CD14-positive monocyte (primary cell): ENCODE data around the gene PRKAR1A. TPM values are rescaled to one million over a fixed set of nuclear protein-coding genes. Genes with fewer than 3 reads are reported as not detected.
A peak's percentile ranks its signal among the peaks of the same experiment; 100 is the strongest.

Source experiments
- DNase-seq, 3 donors: peaks; one replicate each; pipeline ENCODE4 v3.0.0-alpha.2; 2011 to 2022
- H2AFZ ChIP-seq: 2 replicates; pipeline ENCODE4 v1.6.0; 2012; ENCODE audit warnings: mild to moderate bottlenecking, low read depth, low read length, inconsistent platforms; ENCODE audit not compliant: insufficient read depth, poor library complexity, severe bottlenecking
- H3K27ac ChIP-seq, 2 donors: 1 replicate in 1 of 2; 2 replicates in 1 of 2; pipeline ENCODE4 v1.5.1; 2012 to 2013; ENCODE audit warnings: low read length in 2 of 2, control low read depth in 1 of 2, inconsistent platforms in 1 of 2, low read depth in 1 of 2, mild to moderate bottlenecking in 1 of 2
- H3K27me3 ChIP-seq, 2 donors: one replicate each; pipeline versions ENCODE4 v1.6.0 to v1.6.1; 2011 to 2013; ENCODE audit warnings: low read length in 2 of 2; ENCODE audit not compliant: control insufficient read depth in 2 of 2, insufficient read depth in 2 of 2
- H3K36me3 ChIP-seq, 2 donors: replicated peaks in 1 of 2; 1 replicate in 1 of 2; 2 replicates in 1 of 2; pipeline versions ENCODE4 v1.5.1 to v1.6.1; 2012 to 2013; ENCODE audit warnings: low read length in 2 of 2, control low read depth in 1 of 2, inconsistent platforms in 1 of 2, mild to moderate bottlenecking in 1 of 2; ENCODE audit not compliant: insufficient read depth in 2 of 2, control insufficient read depth in 1 of 2
- H3K4me1 ChIP-seq, 2 donors: 1 replicate in 1 of 2; 2 replicates in 1 of 2; pipeline versions ENCODE4 v1.5.1 to v1.6.1; 2012 to 2013; ENCODE audit warnings: low read length in 2 of 2, control low read depth in 1 of 2, inconsistent platforms in 1 of 2, mild to moderate bottlenecking in 1 of 2, moderate library complexity in 1 of 2; ENCODE audit not compliant: insufficient read depth in 2 of 2, control insufficient read depth in 1 of 2
- H3K4me2 ChIP-seq: replicated peaks from 2 replicates; pipeline ENCODE3; 2012; ENCODE audit warnings: low read length, moderate library complexity, mild to moderate bottlenecking; ENCODE audit not compliant: poor library complexity, severe bottlenecking; ENCODE audit errors: extremely low read depth
- H3K4me3 ChIP-seq, 3 experiments: fragments of 200-600 bp in 1 of 3; sonication (generic) in 1 of 3; replicated peaks in 1 of 3; 1 replicate in 2 of 3; 2 replicates in 1 of 3; pipeline ENCODE4 v1.5.1; 2011 to 2013; ENCODE audit warnings: low read length in 3 of 3, mild to moderate bottlenecking in 3 of 3, control low read depth in 2 of 3, low read depth in 2 of 3, inconsistent platforms in 1 of 3, moderate library complexity in 1 of 3
- H3K79me2 ChIP-seq: 2 replicates; pipeline ENCODE4 v1.6.0; 2012; ENCODE audit warnings: mild to moderate bottlenecking, control low read depth, inconsistent platforms, low read length, moderate library complexity; ENCODE audit not compliant: insufficient read depth
- H3K9ac ChIP-seq: 2 replicates; pipeline ENCODE4 v1.6.0; 2017; ENCODE audit warnings: low read length, mild to moderate bottlenecking; ENCODE audit not compliant: insufficient read depth, poor library complexity, severe bottlenecking
- H3K9me3 ChIP-seq, 2 donors: replicated peaks in 1 of 2; 1 replicate in 1 of 2; 2 replicates in 1 of 2; pipeline versions ENCODE4 v1.5.1 to v1.6.1; 2012 to 2013; ENCODE audit warnings: low read length in 2 of 2, control low read depth in 1 of 2; ENCODE audit not compliant: control insufficient read depth in 1 of 2, insufficient read depth in 1 of 2
- H4K20me1 ChIP-seq: 2 replicates; pipeline ENCODE4 v1.6.0; 2012; ENCODE audit warnings: mild to moderate bottlenecking, low read length, control low read depth, moderate library complexity; ENCODE audit not compliant: insufficient read depth
- H3K27ac Mint-ChIP-seq, 7 donors: one replicate each; pipeline ENCODE4 v1.8.0; 2020; ENCODE audit warnings: mild to moderate bottlenecking in 7 of 7, mixed read lengths in 7 of 7, moderate library complexity in 6 of 7, inconsistent platforms in 2 of 7
- H3K27me3 Mint-ChIP-seq, 3 donors: one replicate each; pipeline ENCODE4 v1.8.0; 2021 to 2022; ENCODE audit warnings: low read depth in 3 of 3, mild to moderate bottlenecking in 3 of 3, mixed read lengths in 3 of 3, moderate library complexity in 3 of 3, inconsistent platforms in 1 of 3
- H3K36me3 Mint-ChIP-seq, 2 donors: one replicate each; pipeline ENCODE4 v1.8.0; 2020; ENCODE audit warnings: mixed read lengths in 2 of 2, inconsistent platforms in 1 of 2, mild to moderate bottlenecking in 1 of 2
- H3K4me1 Mint-ChIP-seq: one replicate; pipeline ENCODE4 v1.8.0; 2020; ENCODE audit warnings: mild to moderate bottlenecking, mixed read lengths
- H3K4me3 Mint-ChIP-seq, 2 donors: one replicate each; pipeline ENCODE4 v1.8.0; 2020; ENCODE audit warnings: mild to moderate bottlenecking in 2 of 2, mixed read lengths in 2 of 2, moderate library complexity in 1 of 2
- H3K9me3 Mint-ChIP-seq, 7 donors: one replicate each; pipeline ENCODE4 v1.8.0; 2020 to 2022; ENCODE audit warnings: mixed read lengths in 7 of 7, mild to moderate bottlenecking in 6 of 7, moderate library complexity in 6 of 7, inconsistent platforms in 2 of 7
- WGBS: methylation state at CpG from one replicate; pipeline ENCODE4 v1.1.5; 2013; ENCODE audit warnings: missing lambda C conversion rate; ENCODE audit not compliant: insufficient coverage; 5-methylcytosine and 5-hydroxymethylcytosine counted together
- intact Hi-C, 2 donors: fragments of 100-400 bp; cut with micrococcal nuclease; formaldehyde crosslinking; loops; one replicate each; pipeline versions ENCODE4 v1.15.0 to v1.15.1; 2023
- polyA plus RNA-seq, 3 donors: library from polyadenylated mRNA; depleted of rRNA in 1 of 3; unstranded in 2 of 3; stranded (reverse) in 1 of 3; fragments of 300-500 nt in 2 of 3; fragments of >200 nt in 1 of 3; fragmentation: Illumina TruSeq in 2 of 3; gene quantifications; 1 replicate in 2 of 3; 2 replicates in 1 of 3; pipeline ENCODE4 v1.2.3, GENCODE V29; 2012 to 2021
- TF ChIP-seq, protein P1 (sequence below): fragments of 200-600 bp; IDR thresholded peaks from one replicate; pipeline ENCODE4 v1.8.0; 2022; ENCODE audit warnings: antibody characterized with exemption, mild to moderate bottlenecking

Gene PRKAR1A
- polyA plus RNA-seq, 3 donors = 91.9 to 436 (median 300) TPM

GRCh38 chr17:68535922-68536321 is 23.7 kb downstream of the PRKAR1A start:
- no peak for DNase-seq
- Histone ChIP-seq H3K4me2 (no peak overlapping the region), H3K9ac (no peak overlapping the region), H4K20me1 (peaks cover 92% of the 10 kb centered on the region), H3K27me3 (no peaks in the 10 kb centered on the region), H3K79me2 (no peaks in the 10 kb centered on the region), H3K4me3 (no peak overlapping the region), H3K27ac (no peak overlapping the region), H2AFZ (no peak overlapping the region), H3K4me1 (peaks cover 9 to 11% of the 10 kb centered on the region in 2 donors), H3K9me3 (no peaks in the 10 kb centered on the region), H3K36me3 (peaks cover 76 to 98% of the 10 kb centered on the region in 2 donors)
- TF ChIP-seq, protein P1, sequence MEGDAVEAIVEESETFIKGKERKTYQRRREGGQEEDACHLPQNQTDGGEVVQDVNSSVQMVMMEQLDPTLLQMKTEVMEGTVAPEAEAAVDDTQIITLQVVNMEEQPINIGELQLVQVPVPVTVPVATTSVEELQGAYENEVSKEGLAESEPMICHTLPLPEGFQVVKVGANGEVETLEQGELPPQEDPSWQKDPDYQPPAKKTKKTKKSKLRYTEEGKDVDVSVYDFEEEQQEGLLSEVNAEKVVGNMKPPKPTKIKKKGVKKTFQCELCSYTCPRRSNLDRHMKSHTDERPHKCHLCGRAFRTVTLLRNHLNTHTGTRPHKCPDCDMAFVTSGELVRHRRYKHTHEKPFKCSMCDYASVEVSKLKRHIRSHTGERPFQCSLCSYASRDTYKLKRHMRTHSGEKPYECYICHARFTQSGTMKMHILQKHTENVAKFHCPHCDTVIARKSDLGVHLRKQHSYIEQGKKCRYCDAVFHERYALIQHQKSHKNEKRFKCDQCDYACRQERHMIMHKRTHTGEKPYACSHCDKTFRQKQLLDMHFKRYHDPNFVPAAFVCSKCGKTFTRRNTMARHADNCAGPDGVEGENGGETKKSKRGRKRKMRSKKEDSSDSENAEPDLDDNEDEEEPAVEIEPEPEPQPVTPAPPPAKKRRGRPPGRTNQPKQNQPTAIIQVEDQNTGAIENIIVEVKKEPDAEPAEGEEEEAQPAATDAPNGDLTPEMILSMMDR = no peak
- WGBS = 90% methylated on average over 1 of the region's 3 CpGs
- H3K9me3 Mint-ChIP-seq = no peaks in the 10 kb centered on the region
- H3K36me3 Mint-ChIP-seq = peaks cover 75 to 83% of the 10 kb centered on the region in 2 donors
- intact Hi-C loops = loop anchor here (5.0 kb wide), 2 partner anchors 221 to 226 kb away; no protein-coding TSS in a partner anchor
- H3K4me3 Mint-ChIP-seq = no peak overlapping the region
- H3K27me3 Mint-ChIP-seq = peaks cover 0 to 2% (median 0%) of the 10 kb centered on the region in 3 donors
- H3K4me1 Mint-ChIP-seq = peaks cover 15% of the 10 kb centered on the region
- peak overlapping the region in 1 of 7 donors; percentile 43 for H3K27ac Mint-ChIP-seq

- Histone ChIP-seq H3K27ac (peak overlapping the region; percentile 0 to 54), H3K9ac (no peak overlapping the region)
- intact Hi-C loops = loop anchor here (5.0 kb wide), 3 partner anchors 72 to 222 kb away; no protein-coding TSS in a partner anchor
Measured at GRCh38 chr17:68539548-68540467, 27.6 kb downstream of the PRKAR1A start.

More at GRCh38 chr17:68539548-68540467, 27.6 kb downstream of the PRKAR1A start:
- peaks cover 9 to 11% of the 10 kb centered on the region in 2 donors for H3K4me1 ChIP-seq
- no peak overlapping the region for H3K4me3 ChIP-seq
- Mint-ChIP-seq H3K27ac (peak overlapping the region in 6 of 7 donors; percentile 23 to 87 (median 62)), H3K4me1 (peaks cover 15% of the 10 kb centered on the region), H3K36me3 (peaks cover 45 to 53% of the 10 kb centered on the region in 2 donors), H3K4me3 (peak overlapping the region in 1 of 2 donors; percentile 36), H3K9me3 (no peaks in the 10 kb centered on the region), H3K27me3 (peaks cover 2% of the 10 kb centered on the region in 3 donors)
- H3K36me3 ChIP-seq = peaks cover 37 to 59% of the 10 kb centered on the region in 2 donors
- TF ChIP-seq, protein P1 = peak; percentile 55
- no peaks in the 10 kb centered on the region for H3K79me2 ChIP-seq
- H4K20me1 ChIP-seq = peaks cover 61% of the 10 kb centered on the region
- no peaks in the 10 kb centered on the region for H3K27me3 ChIP-seq
- H2AFZ ChIP-seq = no peak overlapping the region
- H3K9me3 ChIP-seq = no peaks in the 10 kb centered on the region
- WGBS = 52% methylated on average over 11 of the region's 20 CpGs
- peak in 2 of 3 donors; percentile 4 to 17 for DNase-seq
- no peak overlapping the region for H3K4me2 ChIP-seq
